DOHH2 (cell line): ENCODE results near the gene PCP4L1.

Experiments used
- H3F3A ChIP-seq: fragments of 200-600 bp; sonication (generic), shearing (Covaris generic); 2 replicates; pipeline ENCODE4 v1.6.0; 2016; ENCODE audit warnings: antibody characterized with exemption, mild to moderate bottlenecking; ENCODE audit not compliant: control insufficient read depth, insufficient read depth
- H3K27ac ChIP-seq: fragments of 200-600 bp; sonication (generic); 2 replicates; pipeline ENCODE4 v1.5.1; 2014; ENCODE audit warnings: low read depth, mild to moderate bottlenecking, low read length, moderate library complexity
- H3K27me3 ChIP-seq: fragments of 200-600 bp; sonication (generic); 2 replicates; pipeline ENCODE4 v1.6.1; 2014; ENCODE audit warnings: mild to moderate bottlenecking, low read length, mixed read lengths; ENCODE audit not compliant: control insufficient read depth
- H3K36me3 ChIP-seq: fragments of 200-600 bp; sonication (generic); 2 replicates; pipeline ENCODE4 v1.6.1; 2014; ENCODE audit warnings: mild to moderate bottlenecking, low read length, moderate library complexity, mixed read lengths; ENCODE audit not compliant: control insufficient read depth
- H3K4me1 ChIP-seq: fragments of 200-600 bp; sonication (generic); 2 replicates; pipeline ENCODE4 v1.6.1; 2014; ENCODE audit warnings: mild to moderate bottlenecking, low read length, mixed read lengths; ENCODE audit not compliant: control insufficient read depth
- H3K4me2 ChIP-seq: fragments of 200-600 bp; sonication (generic); 2 replicates; pipeline ENCODE4 v1.6.0; 2014; ENCODE audit warnings: mild to moderate bottlenecking, low read length, moderate library complexity
- H3K4me3 ChIP-seq: fragments of 200-600 bp; sonication (generic); 2 replicates; pipeline ENCODE4 v1.5.1; 2014; ENCODE audit warnings: mild to moderate bottlenecking, low read length, mixed read lengths
- H3K79me2 ChIP-seq: fragments of 200-600 bp; sonication (generic); 2 replicates; pipeline ENCODE4 v1.6.1; 2014; ENCODE audit warnings: mild to moderate bottlenecking, low read length, mixed read lengths; ENCODE audit not compliant: control insufficient read depth
- H3K9me2 ChIP-seq: fragments of 200-600 bp; sonication (generic); replicated peaks from 2 replicates; pipeline ENCODE4 v1.6.1; 2014; ENCODE audit warnings: mild to moderate bottlenecking, low read length, mixed read lengths; ENCODE audit not compliant: control insufficient read depth
- H3K9me3 ChIP-seq: fragments of 200-600 bp; sonication (generic); 2 replicates; pipeline ENCODE4 v1.6.1; 2014; ENCODE audit warnings: antibody characterized with exemption, low read length, mixed read lengths; ENCODE audit not compliant: control insufficient read depth, insufficient read depth
- H4K20me1 ChIP-seq: fragments of 200-600 bp; sonication (generic); 2 replicates; pipeline ENCODE4 v1.6.0; 2014; ENCODE audit warnings: low read depth, mild to moderate bottlenecking, antibody characterized with exemption, low read length, moderate library complexity; ENCODE audit not compliant: control insufficient read depth, insufficient read depth
- EZH2phosphoT487 ChIP-seq: fragments of 200-600 bp; sonication (generic); IDR thresholded peaks from 2 replicates; pipeline ENCODE4 v1.6.1; 2017; ENCODE audit warnings: borderline replicate concordance, mild to moderate bottlenecking, antibody characterized with exemption, low read length, moderate library complexity, mixed read lengths
- TF ChIP-seq, protein P1 (sequence below): fragments of 200-600 bp; sonication (generic); IDR thresholded peaks from one replicate; pipeline ENCODE4 v1.5.1; 2014; ENCODE audit warnings: antibody characterized with exemption, mild to moderate bottlenecking, low read depth, low read length; ENCODE audit not compliant: poor library complexity, severe bottlenecking

The PCP4L1 gene

GRCh38 chr1:161298116-161298515, 39.6 kb downstream of the PCP4L1 start:
- H3K4me1 ChIP-seq, result peaks cover 12% of the 10 kb centered on the region

DNA sequence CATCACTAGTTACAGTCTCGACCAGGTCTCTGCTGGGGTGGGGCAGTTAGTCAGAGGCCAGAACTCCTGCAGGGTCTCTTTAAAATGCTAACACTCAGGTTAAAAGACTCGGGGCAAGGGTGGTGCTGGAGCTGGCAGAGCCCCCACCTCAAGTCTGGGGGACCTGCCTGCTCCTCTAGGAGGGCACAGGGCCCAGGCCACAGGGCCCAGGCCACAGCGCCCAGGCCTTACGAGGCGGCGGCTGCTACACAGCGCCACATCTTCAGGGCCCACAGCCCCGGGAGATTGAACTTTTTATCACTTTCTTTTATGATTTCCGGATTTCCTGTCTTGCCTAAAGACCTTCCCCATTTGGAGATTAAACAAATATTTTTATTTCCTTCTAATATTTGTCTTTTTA, 40.8 kb downstream of the PCP4L1 start:
- TF ChIP-seq EZH2phosphoT487, result no peak
- TF ChIP-seq, protein P1, sequence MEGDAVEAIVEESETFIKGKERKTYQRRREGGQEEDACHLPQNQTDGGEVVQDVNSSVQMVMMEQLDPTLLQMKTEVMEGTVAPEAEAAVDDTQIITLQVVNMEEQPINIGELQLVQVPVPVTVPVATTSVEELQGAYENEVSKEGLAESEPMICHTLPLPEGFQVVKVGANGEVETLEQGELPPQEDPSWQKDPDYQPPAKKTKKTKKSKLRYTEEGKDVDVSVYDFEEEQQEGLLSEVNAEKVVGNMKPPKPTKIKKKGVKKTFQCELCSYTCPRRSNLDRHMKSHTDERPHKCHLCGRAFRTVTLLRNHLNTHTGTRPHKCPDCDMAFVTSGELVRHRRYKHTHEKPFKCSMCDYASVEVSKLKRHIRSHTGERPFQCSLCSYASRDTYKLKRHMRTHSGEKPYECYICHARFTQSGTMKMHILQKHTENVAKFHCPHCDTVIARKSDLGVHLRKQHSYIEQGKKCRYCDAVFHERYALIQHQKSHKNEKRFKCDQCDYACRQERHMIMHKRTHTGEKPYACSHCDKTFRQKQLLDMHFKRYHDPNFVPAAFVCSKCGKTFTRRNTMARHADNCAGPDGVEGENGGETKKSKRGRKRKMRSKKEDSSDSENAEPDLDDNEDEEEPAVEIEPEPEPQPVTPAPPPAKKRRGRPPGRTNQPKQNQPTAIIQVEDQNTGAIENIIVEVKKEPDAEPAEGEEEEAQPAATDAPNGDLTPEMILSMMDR, result no peak
- no peaks in the 10 kb centered on the region for H3K9me3 ChIP-seq
- no peak overlapping the region for H3K4me3 ChIP-seq
- no peaks in the 10 kb centered on the region for H3K9me2 ChIP-seq
- H3K27me3 ChIP-seq, result no peaks in the 10 kb centered on the region
- no peaks in the 10 kb centered on the region for H3F3A ChIP-seq
- no peak overlapping the region for H3K27ac ChIP-seq
- H3K4me1 ChIP-seq, result peaks cover 16% of the 10 kb centered on the region
- no peak overlapping the region for H3K4me2 ChIP-seq
- H4K20me1 ChIP-seq, result no peaks in the 10 kb centered on the region
- peaks cover 3% of the 10 kb centered on the region for H3K79me2 ChIP-seq
- H3K36me3 ChIP-seq, result peaks cover 3% of the 10 kb centered on the region; the same call in 1 of the 2 replicates

More at GRCh38 chr1:161298116-161298515, 39.6 kb downstream of the PCP4L1 start:
- TF ChIP-seq, protein P1, result no peak
- no peak for TF ChIP-seq EZH2phosphoT487
- H3F3A ChIP-seq, result no peaks in the 10 kb centered on the region
- no peak overlapping the region for H3K27ac ChIP-seq
- H3K27me3 ChIP-seq, result no peaks in the 10 kb centered on the region
- no peak overlapping the region for H3K4me3 ChIP-seq
- H3K36me3 ChIP-seq, result no peaks in the 10 kb centered on the region
- H3K4me2 ChIP-seq, result no peak overlapping the region
- H3K9me2 ChIP-seq, result no peaks in the 10 kb centered on the region
- H3K79me2 ChIP-seq, result no peaks in the 10 kb centered on the region
- H3K9me3 ChIP-seq, result no peaks in the 10 kb centered on the region
- no peaks in the 10 kb centered on the region for H4K20me1 ChIP-seq

- no peak for TF ChIP-seq EZH2phosphoT487
- TF ChIP-seq, protein P1, result no peak
- Histone ChIP-seq H3K27me3 (no peaks in the 10 kb centered on the region), H3K27ac (no peak overlapping the region), H3K9me3 (no peaks in the 10 kb centered on the region), H4K20me1 (no peaks in the 10 kb centered on the region), H3K9me2 (no peaks in the 10 kb centered on the region), H3K4me3 (no peak overlapping the region), H3K79me2 (peaks cover 13% of the 10 kb centered on the region), H3F3A (no peaks in the 10 kb centered on the region), H3K36me3 (peaks cover 3% of the 10 kb centered on the region; the same call in 1 of the 2 replicates), H3K4me1 (peaks cover 26% of the 10 kb centered on the region), H3K4me2 (no peak overlapping the region)
These were observed 41.9 kb downstream of the PCP4L1 start for GRCh38 chr1:161300478-161300877.
